Germinal center (tissue), 1 donor: ENCODE results near the gene RPS10.

Experiments
- DNase-seq: peaks from one replicate; pipeline ENCODE4 v3.0.0; 2012; ENCODE audit warnings: mixed read lengths, low spot score

RPS10 gene

DNA sequence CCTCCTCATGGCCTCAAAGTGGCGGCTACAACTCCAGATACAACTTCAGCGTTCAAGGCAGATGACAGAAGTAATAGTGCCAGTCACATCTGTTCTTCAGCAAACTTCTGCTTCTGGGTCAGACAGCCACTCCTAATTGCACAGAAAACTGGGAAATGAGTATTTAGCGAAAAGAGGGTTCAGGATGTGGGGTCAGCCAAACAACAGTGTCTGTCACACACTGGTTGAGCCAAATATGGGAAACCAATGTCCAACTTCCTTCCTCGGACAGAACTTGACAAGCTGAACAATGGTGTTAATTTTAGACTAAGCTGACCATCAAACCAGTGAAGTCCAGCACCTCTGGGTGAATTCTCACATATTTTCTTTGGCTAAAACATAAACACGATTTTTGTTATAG lies 55.5 kb downstream of the RPS10 start:
- no peak for DNase-seq

DNA sequence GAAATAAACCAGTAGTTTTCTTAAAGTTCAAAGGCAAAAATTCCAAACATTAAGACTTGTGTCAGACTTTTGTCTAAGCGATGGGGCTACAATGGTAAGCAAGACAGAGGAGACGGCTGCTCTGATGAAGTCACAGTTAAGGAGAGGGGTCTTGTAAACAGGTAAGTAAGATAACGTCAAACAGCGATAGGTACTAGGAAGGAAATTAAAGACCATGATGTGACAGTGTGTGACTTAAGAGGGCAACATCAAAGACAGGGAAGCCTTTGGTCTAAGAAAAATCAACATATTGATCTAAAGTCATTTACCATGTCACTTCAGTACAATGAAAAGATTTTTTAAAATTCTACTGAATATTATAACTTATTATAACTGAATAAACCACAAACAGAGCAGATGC lies 56.5 kb downstream of the RPS10 start:
- no peak for DNase-seq
